SKM-1 treated with dmso at 0.1 percent for 144 hours (cell line): ENCODE results near the gene LSP1.

Experiments used
- DNase-seq: peaks from one replicate; lab custom pipeline; 2025; ENCODE audit not compliant: unreplicated experiment; lab: John Stamatoyannopoulos, UW

The LSP1 gene

GRCh38 chr11:1913271-1914060, 60.6 kb downstream of the LSP1 start:
- DNase-seq: no peak

- DNase-seq: no peak
Observed at GRCh38 chr11:1915795-1916131, 62.9 kb downstream of the LSP1 start.

DNA sequence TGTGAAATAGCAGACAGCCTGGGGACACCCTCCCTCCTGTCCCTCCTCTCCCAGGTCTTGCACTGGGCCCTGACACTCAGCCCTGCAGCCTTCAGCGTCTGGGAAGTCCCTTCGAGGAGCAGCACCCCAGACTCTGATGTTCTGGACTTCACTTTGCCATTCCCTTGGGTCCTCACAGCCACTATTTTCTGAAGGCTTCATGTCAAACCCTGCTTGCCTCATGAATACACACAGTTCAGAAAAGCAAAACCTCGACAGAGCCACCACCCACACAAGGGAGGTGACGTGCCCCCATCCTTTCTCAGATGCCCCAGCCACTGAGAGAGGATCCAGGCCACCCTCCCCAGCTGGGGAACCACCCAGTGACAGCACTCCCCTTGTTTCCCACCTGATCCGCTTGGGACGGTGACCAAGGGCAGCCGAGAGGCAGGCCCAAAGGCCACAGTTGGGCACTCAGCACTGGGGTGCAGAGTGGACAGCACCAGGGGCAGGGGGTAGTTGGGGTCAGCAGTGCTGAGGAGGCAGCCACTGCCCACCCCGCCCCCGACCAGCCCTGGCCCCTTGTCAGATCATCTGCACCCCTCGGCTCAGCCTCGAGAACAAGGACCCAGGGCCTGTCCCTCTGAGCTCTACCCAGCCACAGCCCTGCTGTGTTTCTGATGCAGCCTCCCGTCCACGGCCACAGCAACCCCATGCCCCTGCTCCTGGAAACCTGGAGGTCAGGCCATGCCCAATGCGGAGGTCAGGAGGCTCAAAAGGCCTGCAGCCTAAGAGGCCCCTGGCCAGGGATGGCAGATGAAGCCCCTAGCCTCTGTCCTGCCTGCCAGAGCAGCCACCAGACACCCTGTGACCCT, 63.5 kb downstream of the LSP1 start:
- DNase-seq: no peak

DNA sequence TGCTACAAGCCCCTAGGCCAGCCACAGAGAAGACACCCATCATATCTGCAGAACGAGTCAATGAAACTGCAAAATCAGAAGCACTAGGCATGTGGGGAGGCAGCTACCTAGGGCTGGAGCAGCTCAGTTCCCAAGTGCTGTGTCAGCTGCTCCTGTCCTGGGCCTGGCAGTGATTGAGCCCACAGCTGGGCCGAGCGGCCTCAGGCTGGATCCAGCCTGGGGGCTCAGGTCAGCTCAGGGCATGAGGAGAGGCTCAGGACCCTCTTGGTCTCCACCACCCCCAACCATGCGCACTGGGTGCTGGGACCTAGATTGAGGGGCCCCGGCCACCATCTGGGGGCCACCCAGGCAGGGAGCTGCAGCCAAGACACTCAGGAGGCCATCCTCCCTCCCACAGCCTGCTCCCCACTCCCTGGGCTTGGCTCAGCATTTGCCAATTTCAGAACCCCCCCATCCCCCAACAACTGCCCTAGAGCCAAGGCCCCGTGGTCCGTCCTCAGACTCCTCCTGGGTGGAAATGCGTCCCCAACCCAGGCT, 64.2 kb downstream of the LSP1 start:
- no peak for DNase-seq

- DNase-seq: no peak
Observed at GRCh38 chr11:1917523-1918435, 64.9 kb downstream of the LSP1 start.

DNA sequence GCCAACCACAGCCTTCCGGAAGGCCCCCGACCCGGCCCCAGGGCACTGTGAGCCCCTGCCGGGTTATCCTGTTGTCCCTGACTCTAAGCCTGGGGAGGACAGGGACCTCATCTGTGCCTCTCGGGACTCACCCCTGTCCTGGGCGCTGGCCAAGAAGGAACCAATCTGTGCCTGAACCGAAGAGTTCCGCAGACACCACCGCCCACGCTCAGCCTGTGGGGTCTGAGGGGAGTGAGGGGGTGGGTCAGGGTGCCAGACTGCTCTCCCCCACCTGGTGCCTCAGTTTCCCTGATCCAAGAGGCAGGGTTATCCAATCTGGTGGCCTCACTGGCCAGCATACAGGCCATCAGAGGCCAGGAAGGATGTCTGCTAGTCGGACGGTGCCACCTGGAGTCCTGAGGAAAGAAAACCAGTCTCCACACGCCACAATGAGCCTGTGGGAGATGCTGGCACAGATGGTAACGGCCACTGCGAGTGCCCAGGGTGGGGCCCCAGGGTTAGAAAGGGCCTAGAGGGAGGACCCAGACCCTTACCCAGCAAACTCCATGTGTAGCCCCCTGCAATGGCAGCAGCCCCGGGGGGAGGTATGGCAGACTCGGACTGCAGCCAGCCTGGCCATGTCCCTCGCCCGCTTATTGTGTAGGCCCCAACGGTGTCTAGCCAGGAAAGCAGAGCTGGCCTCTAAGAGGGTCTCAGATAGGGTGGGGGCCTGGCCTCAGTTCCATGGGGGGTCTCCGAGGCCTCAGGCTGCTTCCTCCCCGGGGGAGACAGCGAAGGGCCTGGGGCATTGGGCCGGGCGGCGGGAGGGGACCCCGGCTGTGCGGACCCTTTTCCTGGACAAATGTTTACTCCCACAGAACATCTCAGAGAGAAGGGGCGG, 65.8 kb downstream of the LSP1 start:
- no peak for DNase-seq

- DNase-seq: no peak
Observed at GRCh38 chr11:1919391-1920127, 66.7 kb downstream of the LSP1 start, which contains the start of gene TNNT3. TNNT3 (plus strand) TSS chr11:1919703; CDS start chr11:1922875, 3,172 bp downstream.

DNA sequence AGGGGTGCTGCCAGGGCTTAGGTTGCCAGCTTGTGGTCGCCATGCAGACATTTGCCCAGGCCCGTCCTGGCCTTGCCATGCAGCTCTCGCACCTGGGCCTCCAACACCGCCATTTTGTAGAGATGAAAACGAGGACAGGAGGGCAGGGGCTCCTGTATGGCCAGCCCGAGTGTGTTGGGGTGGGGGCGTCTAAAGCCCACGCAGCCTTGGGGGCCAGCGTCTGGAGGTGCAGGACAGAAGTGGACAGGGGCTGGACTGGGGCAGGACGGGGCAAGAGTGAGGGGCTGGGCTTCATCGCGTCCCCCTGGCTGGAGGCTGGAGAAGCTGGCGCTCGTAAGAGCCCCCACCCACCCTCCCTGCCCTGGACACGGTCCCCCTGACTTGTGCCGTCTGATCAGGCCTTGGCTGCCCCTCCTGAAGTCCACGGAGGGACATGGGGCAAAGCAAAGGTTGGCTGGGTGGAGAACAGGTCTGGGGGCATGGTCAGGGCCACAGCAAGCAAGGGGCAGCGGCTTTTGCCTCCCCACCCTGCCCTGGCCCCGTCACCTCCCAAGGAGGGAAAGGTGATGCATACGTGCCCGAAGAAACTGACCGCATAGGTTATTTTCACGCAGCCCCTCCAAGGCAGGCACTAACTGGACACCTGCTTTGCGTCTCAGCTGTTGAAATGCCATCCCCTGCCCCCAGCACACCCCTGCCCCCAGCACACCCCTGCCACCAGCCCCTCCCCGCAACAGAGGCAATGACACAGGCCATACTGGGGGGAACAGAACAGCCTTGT, 67.4 kb downstream of the LSP1 start:
- no peak for DNase-seq

DNA sequence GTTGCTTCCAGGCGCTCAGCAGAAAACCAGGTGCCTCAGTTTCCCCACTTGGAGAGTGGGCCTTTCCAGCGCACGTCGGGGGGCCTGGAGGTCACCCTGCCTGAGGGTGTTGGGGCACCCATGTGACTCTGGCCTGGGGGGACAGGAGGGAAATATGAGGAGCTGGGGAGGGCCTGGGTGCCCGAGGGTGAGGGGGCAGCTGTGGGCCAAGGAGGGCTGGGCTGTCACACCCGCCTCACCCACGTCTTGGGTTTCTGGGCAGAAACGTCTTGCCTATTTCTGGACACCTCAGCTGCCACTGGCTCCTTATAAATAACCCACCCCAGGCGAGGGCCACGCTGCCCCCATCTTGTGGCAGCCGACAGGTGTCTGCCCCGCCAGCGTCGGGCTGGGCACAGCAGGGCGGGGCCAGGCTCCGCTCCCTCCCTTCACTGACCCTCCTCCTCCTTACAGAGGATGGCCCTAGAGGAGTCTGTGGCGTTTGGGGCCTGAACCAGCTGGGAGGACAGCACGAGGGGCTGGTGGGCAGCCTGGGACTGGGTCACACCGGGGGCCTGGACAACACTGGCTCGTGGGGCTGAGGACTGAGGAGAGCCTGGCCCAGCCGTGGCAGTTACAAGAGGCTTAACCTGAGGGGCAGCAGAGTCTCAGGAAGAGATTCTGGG, 68.2 kb downstream of the LSP1 start:
- DNase-seq: no peak

DNA sequence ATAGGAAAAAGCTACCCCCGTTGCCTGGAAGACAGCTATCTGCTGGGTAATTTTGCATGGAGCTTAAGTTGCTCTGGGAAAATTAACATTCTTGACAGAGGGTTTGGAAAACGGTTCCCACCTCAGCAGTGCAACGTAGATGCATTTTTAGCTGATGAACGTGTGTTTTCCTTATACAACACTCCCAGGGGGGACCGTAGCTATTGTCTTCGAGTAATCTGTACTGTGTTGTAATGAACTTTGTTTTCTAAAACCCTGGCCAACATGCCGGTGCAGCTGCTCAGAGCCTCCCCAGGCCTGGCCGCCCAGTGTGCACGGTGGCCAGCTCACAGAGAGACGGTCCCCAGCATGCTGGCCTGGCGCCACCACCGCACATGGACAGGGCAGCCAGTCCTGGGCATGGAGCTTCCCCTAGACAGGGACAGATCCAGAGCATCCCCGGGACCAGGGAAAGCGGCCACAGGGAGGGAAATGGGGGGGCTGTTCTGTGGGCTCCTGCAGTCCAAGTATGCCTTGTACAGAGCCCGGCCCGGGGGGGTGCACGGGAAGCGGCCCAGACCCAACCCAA, 68.8 kb downstream of the LSP1 start:
- no peak for DNase-seq

DNA sequence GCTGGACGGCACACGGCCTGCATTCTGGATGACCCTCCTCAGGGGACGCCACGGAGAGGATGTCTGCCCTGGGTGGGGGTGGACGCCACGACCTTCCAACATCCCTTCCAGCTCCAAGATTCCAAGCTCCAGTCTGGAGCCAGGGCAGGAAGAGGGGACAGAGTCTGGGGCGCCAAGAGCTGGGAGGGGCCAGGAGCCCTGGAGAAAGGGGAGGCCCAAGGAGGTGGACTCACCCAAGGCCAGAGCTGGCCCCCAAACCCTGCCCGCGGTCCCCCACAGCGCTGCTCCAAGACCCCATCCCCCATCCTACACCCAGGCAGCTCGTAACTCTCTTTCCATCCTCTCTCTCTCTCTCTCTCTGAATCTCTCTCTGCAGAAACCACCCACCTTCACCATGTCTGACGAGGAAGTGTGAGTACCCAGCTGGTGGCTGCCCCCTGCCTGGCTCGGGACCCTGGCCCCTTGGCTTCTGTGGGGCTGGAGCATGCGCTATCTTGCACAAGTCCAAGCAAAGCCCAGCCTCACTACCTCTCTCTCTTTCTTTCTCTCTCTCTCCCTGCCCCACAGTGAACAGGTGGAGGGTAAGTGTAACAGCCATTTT, 69.7 kb downstream of the LSP1 start:
- DNase-seq: no peak

DNA sequence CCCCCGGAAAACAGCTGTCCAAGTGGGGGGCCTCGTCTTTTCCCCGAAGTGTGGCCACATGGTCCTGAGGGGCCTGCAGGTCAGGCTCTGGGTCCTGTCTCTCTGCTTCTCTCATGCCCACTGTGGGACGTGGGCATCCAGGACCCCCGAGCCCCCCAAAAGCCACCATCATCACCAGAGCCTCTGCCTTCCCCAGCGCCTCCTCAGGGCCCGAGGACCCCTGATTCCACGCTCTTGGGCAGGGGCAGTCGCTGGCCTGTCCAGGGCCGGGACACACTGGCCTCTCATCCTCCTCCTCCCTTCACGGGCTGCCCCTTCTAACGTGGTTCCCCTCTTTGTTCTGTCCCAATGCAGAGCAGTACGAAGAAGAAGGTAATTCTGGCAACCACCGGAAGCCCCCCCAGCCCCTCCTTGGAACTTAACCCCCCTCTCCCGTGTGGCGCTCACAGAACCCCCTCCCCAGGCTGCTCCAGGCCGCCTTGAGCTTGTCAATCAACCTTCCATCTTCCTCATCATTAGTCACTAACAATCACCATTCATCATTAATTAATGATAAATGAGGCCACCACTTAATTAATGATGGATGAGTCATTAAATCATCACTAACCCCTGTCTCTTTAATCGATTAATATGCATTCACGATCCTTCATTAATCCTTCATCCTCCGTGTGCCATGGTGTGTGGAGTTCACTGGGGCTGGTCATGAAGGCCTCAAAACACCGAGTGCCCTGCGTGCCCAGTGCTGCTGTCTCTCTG, 70.5 kb downstream of the LSP1 start:
- no peak for DNase-seq

GRCh38 chr11:1924181-1924580, 71.3 kb downstream of the LSP1 start:
- no peak for DNase-seq

DNA sequence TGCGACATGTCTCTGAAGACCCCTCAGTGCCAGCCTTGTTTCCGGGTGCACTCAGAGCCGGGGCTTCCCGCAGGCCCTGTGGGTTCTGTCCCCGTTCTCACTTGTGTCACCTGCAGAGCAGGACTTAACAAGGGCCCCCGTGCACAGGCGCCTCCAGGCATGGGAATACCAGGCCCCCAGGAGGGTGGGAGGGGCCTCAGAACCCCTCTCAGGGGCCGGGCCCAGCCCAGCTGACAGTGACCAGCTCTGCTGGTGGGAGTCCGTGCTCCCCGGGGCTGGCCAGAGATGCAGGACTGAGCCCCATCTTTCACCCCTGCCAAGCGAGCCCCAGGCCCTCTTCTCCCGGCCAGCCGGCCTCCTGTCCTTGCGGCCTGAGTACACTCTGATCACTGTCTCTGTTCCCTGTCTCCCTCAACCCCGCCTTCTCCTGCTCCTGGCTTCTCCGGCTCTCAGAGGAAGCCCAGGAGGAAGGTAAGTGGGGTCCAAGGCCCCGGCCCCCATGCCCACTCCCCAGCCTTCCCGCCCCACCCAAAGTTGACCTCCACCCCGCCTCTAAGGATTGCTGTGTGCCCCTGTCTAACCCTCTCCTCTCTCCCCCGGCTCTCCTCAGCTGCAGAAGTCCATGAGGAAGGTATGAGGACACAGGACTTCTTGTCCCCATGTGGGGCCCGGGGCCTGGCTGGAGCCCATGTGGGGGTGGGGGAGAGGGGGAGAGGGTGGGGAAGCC, 71.9 kb downstream of the LSP1 start:
- DNase-seq: no peak

DNA sequence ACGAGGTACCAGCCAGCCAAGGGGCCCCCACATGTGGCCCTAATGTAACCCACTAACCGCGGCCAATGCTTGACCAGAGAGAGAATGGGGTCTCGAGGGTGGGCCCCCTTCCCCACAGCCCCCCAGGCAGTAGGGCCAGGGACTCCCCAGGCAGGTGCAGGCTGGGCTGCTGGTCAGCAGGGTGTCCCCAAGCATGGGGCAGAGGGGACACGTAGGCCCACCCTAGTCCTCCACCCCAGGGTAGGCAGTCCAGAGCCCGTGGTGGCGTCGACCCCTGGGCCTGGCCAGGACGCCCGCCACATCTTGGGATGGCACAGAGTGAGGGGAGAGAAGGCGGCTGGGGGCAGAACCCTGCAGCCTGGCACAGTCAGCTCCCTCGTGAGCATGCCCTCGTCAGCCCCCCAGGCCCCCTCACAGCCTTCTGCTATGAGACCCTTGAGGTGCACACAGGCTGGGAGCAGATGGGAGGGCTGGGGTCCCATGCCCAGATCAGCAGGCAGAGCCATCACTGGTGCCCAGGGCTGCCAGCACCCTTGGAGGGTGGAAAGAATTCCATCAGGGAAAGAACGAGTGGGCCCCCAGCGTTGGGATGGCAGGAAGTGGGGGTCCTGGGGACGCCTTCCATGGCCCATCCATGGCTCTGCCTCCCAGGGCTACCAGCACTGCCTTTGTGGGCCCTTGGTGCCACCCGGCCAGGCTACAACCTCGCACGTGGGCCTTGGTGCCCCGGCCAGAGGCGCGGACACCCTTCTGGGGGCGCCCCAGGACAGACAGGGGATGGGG, 72.7 kb downstream of the LSP1 start:
- DNase-seq: no peak
